Stimulated activated CD4-positive, alpha-beta T cell treated with anti-CD3 and anti-CD28 coated beads, Interleukin-4, amount 100 ng/mL, for 24 hours (primary cell): ENCODE results near the gene RNU6-1.

Experiments used
- DNase-seq: peaks from one replicate; pipeline ENCODE4 v3.0.0-alpha.2; 2020

The RNU6-1 gene

DNA sequence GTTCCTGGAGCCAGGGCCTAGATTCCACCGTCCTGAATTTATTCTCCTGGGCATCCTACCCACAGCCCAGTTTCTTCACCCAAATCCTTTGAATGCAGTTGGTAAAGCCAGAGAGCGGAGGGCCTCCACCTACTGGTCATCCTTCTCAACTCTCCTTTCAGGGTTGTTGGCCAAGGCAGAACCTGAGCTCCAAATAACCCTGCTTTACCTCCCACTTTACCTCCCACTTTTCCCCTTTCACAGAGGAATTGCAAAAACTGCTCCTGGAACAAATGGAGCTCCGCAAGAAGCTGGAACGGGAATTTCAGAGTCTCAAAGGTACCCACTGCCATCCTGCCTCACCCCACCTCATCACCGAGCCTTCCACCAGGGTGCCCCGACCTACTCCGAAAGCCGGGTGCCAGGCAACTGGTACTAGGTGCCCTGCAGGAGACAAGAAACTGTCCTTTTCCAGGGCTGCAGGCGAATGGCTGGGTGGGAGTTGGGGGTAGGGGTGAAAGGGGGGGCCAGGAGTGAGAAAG lies 7.8 kb downstream of the RNU6-1 start:
- no peak for DNase-seq

DNA sequence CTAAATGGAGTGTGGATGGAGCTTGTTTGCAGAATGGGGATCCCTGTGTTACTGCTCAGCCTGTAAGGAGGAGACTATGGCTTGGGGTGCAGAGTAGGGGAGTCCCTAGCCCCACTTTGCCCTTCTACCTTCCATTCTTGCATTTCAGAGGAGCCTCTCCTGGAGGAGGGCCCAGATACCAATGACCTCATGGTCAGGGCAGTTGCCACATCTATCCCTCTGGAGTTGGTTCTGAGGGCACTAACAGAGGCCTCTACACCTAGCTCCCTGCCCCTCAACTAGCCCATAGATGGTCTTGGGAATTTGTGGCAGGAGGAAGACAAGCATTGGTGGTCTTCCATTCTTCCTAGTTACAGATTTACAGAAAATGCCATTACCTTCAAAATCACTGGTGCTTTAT lies 8.5 kb downstream of the RNU6-1 start:
- DNase-seq: no peak

DNA sequence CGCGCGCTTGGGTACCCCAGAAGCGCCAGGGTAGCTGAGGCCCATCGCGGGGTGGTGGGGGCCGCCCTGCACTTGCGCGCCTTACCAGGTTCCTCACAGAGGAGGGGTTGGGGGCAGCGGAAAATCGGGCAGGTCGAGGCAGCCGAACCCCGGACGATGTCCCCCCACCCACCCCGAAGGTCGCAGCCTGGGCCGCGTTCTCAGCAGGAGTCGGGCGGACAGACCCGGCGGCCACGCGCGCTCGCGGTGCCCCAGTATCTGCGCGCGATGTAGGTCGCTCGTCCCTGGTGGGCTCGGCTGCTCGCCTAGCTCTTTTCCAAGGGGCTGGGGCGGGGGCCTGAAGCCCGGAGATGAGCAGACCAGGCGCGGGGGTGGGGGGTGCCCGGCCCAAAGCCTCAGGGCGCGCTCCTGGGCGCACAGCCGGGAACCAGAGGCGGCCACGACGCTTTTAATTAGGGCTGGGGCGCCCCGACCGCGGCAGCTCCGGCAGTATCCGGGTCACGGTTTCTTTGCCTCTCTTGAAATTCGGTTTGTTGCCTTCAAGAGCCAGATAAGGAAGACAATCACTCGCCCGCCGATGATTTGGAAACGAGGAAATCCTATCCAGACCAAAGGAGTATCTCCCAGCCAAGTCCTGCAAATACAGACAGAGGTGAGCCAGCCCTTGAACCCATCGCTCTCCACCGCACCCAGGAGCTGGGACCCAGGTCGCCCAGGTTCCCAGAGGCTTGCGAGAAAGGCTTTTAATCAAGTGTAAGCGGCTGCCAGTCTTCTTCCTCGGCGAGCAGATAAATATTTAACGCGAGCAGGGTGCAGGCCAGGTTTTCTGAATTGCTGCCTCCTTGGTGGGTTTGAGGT lies 10.0 kb downstream of the RNU6-1 start:
- no peak for DNase-seq

DNA sequence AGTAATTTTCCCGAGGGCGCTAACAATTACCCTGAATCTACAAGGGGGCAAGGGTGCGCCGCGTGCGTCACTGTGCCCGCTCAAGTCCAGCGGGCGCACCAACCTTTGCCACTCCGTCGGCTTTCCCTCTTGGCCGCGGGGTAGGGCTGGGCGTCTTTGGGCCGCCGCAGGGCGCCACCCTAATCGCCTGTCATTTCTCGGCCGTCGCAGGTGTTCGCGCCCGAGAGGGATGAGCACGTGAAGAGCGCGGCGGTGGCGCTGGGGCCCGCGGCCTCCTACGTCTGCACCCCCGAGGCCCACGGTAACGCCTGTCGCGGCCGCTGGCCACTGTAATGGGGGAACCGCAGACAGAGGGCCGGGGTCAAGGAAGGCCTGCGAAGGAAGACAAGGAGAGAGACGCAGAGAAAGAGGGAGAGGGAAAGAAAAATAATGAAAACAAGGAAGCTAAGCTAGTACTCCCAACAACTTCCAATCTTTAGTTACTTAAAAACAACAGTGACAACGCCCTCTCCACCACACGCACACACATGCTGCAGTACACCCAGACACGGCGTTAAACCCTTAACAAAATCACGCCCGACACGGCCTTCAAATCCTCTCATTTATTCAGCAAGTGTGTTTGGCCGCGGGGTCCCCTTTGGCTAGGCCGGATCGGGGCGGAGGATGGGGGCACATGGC lies 10.7 kb downstream of the RNU6-1 start:
- DNase-seq: no peak

DNA sequence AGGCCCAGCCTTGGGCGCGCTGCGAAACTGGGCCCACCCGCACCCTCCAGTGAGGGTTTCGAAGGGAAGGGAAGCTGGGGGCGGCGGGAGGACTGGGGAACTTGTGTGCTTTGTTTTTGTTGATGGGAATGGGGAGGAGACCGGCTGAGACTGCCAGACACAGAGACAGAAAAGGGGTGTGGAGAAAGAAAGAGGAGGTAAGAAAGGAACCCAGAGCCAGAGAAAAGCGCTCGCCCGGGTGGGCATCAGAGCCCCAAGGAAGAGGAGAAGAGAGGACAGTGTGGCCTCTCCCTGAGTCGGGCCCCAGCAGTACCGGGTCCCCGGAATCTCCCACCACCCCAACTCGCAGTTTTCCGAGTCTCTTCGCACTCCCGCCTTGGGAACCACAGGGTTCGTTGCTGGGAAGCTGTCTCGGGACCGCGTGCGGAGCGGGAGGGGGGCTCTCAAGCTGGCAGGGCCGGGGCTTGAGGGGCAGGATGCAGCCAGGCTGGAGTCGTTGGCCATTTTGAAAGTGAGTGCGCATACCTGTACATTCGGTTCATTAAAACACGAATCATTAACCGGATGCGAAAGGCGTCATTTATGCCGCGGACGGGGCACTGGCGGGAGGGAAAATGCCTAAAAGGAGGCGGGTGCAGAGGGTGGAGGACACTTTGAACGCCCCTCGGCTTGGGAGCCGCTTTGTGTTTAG lies 11.4 kb downstream of the RNU6-1 start:
- DNase-seq: no peak

DNA sequence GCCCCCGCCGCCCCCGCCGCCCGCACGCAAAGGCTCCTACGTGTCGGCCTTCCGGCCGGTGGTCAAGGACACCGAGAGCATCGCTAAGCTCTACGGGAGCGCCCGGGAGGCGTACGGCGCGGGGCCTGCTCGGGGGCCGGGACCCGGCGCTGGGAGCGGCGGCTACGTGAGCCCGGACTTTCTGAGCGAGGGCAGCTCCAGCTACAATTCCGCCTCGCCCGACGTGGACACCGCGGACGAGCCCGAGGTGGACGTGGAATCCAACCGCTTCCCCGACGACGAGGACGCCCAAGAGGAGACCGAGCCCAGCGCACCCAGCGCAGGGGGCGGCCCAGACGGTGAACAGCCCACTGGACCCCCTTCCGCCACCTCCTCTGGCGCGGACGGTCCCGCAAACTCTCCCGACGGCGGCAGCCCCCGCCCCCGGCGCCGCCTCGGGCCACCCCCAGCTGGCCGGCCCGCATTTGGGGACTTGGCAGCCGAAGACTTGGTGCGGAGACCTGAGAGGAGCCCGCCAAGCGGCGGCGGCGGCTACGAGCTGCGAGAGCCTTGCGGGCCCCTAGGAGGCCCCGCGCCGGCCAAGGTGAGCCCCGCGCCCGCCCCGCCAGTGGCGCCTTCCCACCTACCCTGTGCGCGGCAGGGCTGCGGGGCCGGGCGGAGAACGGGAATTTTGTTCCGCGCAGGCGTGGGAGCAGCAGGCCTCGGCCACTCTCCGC lies 12.1 kb downstream of the RNU6-1 start:
- no peak for DNase-seq

DNA sequence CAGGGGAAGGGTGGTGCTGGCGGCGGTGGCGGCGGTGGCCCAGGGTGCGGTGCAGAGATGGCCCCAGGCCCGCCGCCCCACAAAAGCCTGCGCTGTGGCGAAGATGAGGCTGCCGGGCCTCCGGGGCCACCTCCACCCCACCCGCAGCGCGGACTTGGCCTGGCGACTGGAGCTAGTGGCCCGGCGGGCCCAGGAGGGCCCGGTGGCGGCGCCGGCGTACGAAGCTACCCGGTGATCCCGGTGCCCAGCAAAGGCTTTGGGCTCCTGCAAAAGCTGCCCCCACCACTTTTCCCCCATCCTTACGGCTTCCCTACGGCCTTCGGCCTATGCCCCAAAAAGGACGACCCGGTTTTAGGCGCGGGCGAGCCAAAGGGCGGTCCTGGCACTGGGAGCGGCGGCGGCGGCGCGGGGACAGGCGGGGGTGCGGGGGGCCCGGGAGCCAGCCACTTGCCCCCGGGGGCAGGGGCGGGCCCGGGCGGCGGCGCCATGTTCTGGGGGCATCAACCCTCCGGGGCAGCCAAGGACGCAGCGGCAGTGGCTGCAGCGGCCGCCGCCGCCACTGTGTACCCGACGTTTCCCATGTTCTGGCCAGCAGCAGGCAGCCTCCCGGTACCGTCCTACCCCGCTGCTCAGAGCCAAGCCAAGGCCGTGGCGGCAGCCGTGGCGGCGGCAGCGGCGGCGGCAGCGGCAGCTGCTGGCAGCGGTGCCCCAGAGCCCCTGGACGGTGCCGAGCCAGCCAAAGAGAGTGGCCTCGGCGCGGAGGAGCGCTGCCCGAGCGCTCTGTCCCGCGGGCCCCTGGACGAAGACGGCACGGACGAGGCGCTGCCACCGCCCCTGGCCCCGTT lies 12.9 kb downstream of the RNU6-1 start:
- no peak for DNase-seq

DNA sequence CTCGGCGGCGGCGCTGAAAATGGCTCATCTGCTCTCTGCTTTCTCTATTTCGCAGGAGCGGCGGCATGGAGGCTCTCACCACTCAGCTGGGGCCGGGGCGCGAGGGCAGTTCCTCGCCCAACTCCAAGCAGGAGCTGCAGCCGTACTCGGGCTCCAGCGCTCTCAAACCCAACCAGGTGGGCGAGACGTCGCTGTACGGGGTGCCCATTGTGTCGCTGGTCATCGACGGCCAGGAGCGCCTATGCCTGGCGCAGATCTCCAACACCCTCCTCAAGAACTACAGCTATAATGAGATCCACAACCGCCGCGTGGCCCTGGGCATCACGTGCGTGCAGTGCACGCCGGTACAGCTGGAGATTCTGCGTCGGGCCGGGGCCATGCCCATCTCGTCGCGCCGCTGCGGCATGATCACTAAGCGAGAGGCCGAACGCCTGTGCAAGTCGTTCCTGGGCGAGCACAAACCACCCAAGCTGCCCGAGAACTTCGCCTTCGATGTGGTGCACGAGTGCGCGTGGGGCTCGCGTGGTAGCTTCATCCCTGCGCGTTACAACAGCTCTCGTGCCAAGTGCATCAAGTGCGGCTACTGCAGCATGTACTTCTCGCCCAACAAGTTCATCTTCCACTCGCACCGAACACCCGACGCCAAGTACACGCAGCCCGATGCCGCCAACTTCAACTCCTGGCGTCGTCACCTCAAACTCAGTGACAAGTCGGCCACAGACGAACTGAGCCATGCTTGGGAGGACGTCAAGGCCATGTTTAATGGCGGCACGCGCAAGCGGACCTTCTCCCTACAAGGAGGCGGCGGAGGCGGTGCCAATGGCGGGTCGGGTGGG lies 13.7 kb downstream of the RNU6-1 start:
- no peak for DNase-seq

DNA sequence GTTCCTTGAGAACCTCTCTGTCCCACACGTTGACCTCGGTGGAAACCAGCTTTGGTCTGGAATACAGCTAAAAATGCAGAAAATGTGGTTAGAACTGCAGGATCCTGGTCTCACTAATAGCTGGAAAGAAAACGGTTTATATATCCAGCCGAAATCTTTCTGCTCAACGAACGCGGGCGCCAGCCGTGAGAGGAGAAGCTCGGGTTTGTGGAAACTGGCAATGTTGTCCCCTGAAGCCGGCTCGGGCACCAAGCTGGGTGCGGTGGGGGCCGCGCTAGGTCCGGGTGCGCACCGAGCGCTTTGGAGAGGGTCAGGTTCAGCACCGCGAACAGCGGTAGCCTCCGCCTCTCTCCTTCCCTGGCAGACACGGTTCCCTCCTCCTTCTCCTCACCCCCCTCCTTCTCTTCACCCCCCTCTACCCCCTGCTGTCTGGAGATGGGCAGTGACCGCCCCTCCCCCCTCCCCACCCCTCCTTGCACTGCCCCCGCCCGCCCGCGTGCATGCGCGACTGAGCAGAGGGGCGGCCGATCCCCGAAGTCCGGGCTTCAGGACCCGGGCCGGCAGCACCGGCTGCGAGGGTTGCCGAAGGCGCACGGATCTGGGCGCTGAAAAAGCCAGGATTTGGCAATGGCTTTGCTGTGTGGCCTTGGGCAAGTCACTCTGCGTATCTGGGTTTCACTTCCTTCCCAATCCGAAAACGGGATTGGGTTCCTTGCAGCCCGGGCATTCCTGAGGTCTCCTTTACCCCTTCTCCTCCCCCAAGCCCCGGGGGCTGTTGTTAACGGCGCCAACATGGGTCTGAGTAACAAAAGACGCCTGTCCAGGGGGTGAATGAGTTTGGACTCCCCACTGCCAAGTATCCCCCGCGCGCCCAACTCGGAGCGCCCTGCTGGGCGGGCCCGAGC lies 14.6 kb downstream of the RNU6-1 start, which contains the start of gene SKOR1:
SKOR1 (plus strand) TSS at position 534 of the 905 bp plus-strand sequence; CDS start at position 628, 94 bp downstream.
- DNase-seq: no peak

DNA sequence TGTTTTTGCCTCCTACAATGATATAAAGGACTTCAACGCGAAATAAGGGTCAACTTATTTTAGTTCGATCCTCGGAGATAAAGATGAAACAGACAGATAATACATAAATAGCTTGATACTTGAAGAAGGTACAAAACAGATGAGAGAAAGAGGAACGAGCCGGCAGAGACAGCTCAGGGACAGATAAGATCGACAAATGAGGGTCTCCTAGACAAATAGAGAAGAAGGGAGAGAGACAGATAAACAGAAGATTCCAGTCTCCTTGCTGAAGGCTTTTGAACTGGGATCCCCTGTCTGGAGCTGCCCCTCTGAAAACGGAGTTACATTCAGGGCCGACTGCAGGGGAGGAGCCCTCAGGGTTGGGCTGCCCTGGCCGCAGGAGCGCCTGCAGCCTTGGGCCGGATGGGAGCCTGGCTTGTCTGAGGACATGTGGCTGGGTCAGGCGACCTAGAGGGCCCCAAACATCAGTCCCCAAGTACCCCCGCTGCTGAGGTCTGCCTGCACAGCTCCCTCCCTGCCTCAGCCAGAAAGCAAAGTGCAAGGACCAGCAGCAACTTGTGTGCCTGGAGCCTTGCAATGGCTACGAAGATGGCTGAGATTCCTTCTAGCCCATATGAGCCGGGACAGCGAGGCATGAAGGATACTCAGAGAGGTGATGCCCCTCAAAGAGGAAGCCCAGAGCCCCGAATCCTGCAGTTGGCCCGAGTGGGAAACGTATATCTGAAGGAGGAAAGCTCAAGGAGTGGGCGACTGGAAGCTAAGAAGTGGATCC lies 15.5 kb downstream of the RNU6-1 start:
- DNase-seq: no peak

DNA sequence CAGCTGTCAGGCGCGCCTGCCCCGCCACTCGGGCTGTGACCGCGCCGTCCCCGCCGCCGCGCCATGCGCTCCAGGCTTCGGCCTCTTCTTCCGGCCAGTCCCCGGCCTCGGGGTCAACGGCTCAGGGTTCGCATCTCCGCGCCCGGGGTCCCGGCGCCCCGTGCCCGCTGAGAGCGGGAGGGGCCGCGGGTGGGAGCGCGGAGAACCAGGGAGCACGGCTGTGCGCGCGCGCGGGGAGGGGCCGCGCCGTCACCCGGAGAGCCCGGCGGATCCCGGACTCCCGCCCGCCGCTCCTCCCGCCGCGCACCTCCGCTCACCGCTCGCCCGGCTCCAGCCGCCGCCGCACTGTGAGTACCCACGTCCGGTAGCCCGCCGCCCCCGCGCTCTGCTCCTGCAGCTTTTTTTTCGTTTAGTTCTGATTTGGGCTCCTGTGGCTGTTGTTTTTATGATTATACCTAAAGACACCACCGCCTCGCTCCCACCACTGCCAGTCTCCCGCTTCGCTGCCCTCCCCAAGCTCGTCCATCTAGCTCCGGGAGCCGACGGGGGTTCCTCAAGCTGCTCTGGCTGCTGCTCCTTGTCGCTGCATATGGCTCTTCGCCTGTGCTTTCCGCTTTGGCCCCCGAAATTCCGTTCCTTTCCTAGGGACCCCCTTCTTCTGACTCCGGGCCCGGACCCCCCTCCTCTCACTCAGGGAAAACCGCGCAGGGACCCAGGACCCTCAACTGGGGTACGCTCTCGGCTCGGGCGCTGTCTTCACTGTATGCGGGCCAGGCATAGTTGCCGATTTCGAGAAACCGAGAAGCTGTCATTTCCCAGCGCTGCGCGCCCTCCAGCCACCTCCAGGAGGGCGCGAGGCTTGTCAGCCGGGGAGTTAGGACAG lies 16.3 kb downstream of the RNU6-1 start:
- DNase-seq: no peak

DNA sequence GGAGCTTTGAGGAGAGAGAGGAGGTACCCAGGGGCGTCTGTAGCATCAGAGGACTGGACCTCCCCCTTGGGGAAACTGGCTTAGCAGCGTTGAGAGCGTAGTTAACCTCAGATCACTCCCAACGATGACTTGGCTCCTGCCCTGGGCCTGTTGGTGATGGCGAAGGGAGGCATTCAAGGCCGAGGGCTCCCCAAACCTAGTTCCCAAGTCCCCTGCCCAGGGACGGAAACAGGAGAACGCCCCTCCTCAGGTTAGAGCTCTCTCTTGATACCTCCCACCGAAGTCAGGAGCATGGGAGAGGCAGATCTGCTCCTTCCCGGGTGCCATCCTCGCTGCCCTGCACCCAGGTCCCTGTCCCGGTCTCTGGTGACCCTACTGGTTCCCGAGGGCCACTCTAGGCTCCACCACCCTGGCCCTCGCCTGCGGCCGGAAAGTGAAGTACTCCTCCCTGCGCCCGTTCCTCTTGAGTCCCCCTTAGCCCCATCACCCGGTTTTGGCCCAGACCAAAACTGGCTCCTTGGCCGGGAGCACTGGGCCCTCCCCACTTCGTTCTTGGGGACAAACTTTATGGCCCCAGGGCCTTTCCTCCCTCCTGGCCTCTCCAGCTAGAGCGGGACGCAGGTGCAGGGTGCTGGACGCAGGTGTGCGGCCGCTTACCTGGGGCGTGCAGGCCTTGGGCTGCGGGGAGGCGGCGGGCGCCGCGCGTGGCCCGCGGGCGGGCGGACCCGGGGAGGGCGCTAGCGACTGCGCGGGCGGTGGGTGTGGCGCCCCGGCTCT lies 17.1 kb downstream of the RNU6-1 start:
- no peak for DNase-seq

DNA sequence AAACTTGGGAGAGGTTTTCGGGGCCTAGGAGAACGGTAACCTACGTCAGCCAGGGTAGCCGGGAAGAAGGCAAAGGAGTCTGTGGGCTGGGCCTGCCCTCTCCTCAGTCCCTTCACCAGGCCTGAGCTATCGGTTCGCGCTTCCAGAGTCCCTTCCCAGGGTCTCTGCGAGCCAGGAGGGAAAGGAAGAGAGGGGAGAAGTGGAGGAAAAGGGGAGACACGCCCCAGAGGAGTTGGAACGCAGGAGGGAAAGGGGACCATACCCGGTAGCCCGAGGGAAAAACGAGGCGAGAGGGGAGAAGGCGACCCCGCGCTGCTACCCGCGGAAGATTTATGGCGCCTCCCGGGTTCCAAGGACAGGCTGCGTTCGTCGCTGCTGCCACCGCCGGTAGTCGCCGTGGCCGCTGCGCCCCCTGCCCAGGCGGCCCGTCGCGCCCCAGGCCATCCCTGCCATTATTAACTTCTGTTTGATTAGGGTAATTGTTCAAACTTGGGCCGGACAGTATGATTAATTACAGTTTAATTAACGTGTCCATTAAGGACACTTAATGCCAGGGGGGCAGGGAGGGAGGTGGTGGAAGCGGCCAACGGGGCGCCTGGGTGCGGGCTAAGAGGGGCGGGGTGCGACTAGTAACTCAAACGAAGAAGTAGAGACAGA lies 17.9 kb downstream of the RNU6-1 start:
- DNase-seq: no peak

DNA sequence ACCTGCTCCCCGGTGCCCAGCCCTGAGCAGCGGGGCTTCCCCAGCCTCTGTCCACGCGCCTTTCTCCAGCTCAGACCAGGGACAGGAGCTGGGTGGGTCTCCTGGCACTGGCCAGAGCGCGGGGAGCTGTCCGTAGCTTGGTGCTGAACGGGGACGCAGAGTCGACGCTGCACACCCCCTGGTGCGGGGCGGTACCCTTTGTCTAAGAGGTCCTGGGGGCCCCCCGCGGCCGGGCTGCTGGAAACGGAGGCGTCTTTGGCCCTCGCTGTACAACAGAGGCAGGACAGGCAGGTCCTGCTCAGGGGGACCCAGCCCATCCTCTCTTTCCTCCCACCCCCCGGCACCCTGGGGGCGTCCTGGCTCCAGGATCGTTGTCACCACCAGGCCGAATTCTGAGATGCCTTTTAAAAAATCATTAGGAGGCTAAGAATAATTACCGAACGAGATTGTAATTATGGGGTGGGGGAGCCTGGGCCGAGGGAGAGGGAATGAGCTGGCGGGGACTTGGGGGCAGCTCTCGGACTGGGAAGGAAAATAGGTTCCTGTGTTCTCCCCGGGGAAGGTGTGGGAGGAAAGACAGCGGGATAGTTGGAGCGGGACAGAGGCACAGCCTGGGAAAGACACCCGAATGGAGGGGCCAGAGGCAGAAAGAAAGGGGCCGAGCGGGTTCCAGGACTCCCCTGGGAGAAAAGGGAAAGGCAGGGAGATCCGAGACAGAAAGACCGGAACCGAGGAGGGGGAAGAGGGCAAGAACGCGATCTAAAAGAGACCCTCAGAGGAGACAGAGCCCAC lies 18.7 kb downstream of the RNU6-1 start:
- DNase-seq: no peak

DNA sequence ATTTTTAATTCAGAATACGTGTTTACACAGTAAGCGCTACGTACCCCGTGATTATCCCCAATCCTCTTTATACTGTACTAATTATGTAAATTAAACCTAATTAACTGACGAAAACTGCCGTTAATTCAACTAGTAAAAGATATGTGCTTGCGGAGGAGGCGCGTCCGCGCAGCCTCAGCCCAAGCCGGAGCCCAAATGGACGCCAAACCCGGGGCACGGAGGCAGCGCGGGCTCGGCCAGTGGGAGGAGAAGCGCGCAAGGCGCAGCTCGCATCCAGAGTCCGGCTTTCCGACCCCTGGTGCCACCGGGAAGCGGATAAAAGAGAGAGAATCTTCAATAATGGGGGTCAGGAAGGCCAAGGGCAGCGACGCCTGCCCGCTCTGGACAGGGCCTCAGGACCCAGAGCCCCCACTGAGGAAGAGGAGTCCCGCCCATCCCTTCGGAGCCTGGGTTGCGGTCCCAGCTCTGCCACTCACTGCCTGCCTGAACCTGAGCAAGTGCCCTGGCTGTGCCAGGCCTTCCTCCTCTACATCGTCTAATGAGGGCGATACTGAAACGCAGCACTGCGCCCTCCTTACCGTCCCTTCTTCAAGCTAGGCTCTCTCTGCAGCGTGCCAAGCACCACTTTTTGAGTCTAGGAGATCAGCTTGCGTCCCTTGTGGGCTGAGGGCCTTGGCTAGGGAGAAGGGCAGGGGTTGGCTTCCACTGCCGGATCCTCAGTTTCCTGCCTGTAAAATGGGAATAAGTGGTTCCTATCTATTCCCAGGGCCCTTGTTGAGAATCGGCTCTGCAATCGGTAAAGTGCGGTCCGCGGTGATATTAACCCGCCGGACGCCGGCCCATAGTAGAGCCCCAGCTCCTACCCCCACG lies 19.5 kb downstream of the RNU6-1 start:
- no peak for DNase-seq
